Skeletal muscle cell (primary cell): Measurements from ENCODE around the gene SASH1.
"Not testable (repeated sequence)": the region's sequence is repeated elsewhere in the genome, so short reads cannot be mapped to it uniquely, and the experiment has no call there.

ENCODE experiments used
- DNase-seq: peaks from one replicate; pipeline ENCODE4 v3.0.0-alpha.2; 2010; ENCODE audit warnings: low read depth
- H3K4me3 ChIP-seq: 2 replicates; pipeline ENCODE4 v1.5.1; 2011; ENCODE audit warnings: low read depth, mild to moderate bottlenecking, control low read depth, low read length, moderate library complexity

Gene SASH1

DNA sequence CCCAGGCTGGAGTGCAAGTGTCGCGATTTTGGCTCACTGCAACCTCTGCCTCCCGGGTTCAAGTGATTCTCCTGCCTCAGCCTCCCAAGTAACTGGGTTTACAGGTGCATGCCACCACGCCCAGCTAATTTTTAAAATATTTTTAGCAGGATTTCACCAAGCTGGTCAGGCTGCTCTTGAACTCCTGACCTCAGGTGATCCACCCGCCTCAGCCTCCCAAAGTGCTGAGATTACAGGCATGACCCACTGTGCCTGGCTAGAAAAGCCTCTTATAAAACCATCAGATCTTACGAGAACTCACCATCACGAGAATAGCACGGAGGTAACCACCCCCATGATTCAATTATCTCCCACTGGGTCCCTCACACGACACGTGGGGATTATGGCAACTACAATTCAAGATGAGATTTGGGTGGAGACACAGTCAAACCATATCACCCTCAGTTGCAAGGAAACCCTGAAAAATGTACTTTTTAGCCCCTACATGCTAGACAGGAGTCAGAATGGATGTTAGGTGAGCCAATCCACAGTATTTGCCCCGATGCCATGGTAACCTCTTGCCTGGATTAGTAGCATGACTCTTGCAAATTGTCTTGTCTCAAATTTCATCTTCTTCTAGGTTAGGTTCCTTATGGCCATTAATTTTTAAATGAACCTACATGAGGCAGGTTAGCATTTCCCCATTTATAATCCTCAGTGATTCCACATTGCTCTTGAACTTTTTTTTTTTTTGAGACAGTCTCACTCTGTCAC lies 17.1 kb upstream of the SASH1 start:
- no peak overlapping the region for H3K4me3 ChIP-seq
- DNase-seq = no peak

DNA sequence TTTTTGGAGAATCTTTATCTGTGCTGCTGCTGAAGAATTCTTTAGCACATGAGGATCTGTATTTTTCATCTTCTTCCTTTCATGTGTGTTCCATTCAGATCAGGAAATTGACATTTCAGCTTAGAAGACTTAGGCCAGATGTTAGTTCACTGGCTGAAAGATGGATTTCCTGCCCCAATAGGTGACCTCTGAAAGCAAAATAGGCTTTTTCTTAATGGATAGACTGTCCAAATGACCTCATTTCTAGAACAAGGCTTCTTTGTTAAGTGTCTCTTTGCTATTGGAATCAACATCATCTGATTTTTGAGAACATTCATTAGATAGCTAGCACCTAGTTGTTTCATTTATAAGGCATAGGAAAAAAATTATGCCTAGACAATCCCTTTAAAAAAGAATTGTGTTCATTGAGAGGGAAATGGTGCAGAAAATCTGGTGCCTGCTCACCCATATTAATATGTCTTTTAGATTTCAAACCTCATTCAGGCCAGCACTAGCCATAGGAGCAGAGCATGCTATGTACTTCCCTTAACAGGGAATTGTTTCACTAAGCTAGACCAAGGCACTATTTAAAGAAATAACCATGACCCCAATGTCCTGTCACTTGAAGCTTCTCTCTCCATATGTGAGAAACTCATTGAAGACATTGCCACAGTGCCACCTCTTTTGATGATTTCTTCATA lies 13.6 kb upstream of the SASH1 start:
- DNase-seq = no peak
- no peak overlapping the region for H3K4me3 ChIP-seq

DNA sequence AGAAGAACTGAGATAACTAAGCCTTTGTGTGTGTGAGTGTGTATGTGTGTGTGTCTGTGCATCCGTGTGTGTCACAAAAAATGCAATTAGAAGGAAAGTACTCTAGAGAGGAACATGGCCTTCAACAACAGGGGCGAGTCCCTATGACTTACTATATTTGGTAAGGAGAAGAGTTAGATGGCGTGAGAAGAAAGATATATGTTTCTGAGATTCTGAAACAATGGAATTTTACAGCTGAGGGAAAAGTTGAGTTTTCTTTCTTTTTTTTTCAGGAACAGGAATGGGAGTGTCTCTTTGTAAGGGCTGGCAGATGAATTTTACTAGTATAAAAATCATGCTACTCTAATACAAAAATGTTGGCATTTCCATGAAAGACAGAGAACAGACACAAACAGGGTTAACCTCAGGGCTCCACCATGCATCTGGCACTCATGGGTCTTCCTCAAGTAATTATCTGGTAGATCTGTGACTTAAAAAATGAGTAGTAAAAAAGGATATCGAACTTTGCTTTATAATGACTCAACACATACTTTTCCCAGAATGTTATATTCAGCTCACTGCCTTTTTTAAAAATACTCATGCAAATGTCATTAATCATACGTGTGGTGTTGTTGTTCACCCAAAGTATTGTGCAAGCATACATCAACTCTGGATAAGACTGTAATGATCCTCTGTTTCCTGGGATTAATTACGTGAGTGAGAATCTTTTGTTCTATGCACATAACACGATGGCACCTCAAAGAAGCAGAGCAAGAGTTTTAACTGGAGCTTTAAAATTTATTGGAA lies 12.8 kb upstream of the SASH1 start:
- peak; percentile 69 for DNase-seq
- H3K4me3 ChIP-seq = no peak overlapping the region

DNA sequence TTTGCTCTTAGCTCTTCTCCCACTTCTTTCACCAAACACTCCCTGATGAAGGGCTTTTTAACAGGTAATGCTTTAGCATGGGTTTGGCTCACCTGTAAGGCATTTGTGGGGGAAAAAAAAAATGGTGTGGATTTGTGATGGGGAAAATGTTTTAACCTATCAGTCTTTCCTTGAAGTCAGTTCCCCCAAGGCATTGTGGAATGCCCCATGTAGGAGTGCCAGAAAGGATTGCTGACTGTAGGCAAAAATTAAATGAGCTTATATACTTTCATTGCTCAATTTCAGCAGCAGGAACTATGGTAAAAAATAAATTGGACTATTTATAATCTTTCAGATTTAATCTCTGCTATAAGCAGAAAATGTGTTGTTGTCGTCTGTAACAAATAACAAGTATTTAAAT lies 10.6 kb upstream of the SASH1 start:
- no peak overlapping the region for H3K4me3 ChIP-seq
- no peak for DNase-seq

DNA sequence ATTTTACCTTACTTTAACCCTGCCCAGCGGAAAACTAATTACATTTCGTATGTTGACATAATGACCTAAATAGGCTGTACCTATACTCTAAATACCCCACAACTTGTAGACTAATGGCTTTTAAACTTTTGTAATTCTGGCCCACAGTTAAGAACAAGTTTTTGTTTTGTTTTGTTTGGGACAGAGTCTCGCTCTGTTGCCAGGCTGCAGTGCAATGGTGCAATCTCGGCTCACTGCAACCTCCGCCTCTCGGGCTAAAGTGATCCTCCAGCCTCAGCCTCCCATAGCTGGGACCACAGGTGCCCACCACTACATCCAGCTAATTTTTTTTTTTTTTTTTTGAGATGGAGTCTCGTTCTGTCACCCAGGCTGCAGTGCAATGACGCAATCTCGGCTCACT lies 5.7 kb upstream of the SASH1 start:
- DNase-seq = no peak
- H3K4me3 ChIP-seq = no peak overlapping the region

DNA sequence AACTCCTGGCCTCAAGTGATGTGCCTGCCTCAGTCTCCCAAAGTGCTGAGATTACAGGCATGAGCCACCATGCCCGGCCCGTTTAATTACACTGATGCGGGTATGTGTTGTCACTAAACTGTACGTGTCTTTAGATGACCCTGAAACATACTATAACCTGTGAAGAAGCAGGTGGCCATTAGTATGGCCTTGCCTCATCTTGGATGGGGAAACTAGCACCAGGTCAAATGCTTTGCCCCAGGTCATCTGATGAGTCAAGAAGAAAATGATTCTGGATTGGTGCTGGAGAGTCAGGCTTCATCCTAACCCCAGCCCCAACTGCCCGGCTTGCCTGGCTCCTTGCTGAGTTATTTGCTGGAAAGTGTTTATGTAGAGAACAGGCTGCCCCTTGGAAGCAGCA lies 2.9 kb upstream of the SASH1 start:
- H3K4me3 ChIP-seq = no peak overlapping the region
- DNase-seq = no peak

DNA sequence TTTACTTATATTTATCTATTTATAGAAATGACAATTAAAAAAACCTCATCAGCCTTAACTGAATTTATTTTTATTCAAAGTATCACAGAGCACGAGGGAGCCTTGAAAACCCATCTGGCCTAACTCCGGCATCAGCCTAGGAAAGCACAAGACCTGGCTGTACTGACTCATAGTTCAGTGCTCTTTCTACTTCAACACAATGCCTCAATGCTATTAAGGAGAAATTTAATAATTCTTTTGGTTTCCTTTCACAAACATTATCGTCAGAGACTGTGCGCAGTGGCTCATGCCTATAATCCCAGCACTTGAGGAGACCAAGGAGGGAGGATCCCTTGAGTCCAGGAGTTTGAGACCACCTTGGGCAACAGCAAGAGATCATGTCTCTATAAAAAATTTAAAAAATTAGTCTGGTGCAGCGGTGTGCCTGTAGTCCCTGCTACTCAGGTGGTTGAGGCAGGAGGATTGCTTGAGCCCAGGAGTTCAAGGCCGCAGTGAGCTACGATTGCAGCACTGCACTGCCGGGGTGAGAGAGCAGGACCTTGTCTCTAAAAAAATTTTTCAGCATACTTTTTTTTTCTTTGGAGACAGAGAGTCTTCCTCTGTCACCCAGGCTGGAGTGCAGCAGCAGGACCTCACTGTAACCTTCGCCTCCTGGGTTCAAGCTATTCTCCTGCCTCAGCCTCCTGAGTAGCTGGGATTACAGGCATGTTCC lies 1.9 kb upstream of the SASH1 start:
- H3K4me3 ChIP-seq = no peak overlapping the region
- DNase-seq = no peak

DNA sequence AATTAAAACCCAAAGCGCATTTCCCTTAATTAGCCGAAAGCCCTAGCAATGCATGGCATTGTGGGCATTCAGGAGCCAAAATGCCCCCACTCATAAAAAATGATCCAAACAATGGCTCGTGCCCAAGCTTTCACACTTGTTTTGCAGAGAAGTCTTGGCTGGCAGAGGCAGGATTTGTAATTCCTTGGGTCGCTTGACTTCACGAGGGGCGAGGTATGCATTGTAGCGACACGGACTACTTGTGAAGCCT lies 613 bp upstream of the SASH1 start:
- no peak for DNase-seq
- H3K4me3 ChIP-seq = peak overlapping the region; percentile 68

DNA sequence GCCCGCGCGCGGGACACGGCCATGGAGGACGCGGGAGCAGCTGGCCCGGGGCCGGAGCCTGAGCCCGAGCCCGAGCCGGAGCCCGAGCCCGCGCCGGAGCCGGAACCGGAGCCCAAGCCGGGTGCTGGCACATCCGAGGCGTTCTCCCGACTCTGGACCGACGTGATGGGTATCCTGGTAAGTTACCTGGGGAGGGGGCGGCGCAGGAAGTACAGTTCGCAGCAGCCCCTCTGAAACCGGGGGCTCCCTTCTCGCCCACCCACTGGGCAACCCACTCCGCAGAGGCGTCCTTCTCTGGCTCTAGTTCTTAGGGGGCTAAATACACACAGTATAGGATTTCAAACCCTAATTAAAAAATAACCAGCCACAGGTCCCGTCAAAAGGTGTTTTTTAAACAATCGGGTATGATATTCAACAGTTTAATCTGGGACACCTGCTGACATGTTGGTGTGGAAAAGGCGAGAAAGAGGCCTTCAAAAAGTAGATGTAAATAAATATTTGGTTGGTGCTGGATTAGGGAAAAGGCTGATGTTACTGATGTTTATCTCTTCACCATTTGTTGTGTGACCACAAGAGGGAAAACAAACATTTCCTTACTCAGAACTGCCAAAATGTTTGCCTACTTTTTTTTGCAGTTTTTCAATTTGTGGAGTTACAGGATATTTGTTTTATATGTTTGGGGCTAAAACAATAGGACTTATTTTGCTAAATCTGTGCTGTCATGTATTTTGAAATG lies 577 bp downstream of the SASH1 start:
- peak overlapping the region; percentile 68 for H3K4me3 ChIP-seq
- no peak for DNase-seq

DNA sequence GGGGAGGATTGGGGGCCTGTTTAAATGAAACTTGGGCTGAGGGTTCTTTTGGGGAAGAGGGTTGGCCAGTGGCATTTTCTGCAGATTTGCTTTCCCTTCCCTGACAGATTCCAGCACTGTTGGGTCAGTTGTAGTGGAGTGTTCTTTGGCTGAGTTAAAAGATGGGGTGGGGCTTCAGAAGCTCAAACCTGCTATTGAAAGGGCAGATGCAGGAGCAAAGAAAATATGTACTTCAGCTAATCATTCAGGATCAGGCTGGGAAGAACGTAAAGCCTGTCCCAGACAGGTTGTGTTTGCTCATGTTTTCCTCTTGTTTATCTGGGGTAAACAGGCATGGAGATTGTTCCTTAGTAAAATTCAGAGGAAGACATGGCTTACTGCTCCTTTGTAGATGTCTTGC lies 2.5 kb downstream of the SASH1 start:
- H3K4me3 ChIP-seq = no peak overlapping the region
- DNase-seq = no peak

DNA sequence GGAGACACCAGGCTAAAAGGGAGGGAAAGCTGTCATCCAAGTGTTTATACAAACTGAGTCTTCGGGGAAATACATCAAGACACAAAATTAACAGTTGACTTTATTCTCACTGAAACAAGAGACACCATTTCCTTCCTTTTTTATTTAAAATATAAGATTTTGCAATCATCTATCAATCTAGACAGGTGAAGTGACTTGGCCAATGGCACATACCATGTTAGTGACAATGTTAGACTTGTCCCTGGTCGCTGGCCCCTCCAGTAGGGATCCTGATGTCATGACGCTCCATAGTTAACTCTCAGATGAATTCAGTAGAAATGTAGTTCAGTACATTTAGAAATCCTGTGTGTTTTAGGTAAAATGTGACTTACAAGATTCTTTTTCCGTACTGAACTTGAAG lies 2.9 kb downstream of the SASH1 start:
- no peak overlapping the region for H3K4me3 ChIP-seq
- DNase-seq = no peak

DNA sequence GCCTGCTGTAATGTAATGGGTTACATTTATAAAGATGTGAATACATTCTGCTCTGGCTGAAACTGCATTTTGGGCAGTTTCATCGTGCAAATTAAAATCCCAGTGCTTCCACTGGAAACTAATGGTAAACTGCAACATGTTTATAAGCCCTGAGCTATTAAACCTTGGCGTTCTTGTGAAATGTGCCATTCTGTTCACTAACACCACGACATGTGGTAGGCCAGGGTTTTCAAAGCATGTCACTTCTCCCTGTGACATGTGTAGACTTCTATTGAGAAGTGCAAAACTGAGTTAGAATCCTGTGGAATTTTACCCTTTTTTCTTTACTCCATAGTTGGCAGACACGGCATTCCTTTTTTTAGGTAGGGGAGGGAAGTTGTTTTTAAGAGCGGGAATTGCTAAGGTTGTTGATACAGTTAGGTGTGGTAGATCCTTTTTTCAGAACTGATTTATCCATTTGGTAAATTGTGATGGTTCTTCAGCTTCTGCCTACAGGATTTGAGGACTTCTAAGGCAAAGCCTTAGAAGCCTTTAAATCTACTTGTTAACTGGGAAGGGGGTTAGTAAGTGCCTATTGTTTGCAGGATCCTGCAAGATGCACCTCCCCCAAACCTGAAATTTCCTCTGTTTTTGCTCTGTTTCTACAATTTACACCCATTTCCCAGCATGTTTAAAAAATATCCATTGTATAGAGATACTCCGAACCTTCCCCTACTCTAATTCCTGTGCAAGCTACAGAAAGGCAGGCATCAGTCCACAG lies 4.2 kb downstream of the SASH1 start:
- no peak overlapping the region for H3K4me3 ChIP-seq
- no peak for DNase-seq

DNA sequence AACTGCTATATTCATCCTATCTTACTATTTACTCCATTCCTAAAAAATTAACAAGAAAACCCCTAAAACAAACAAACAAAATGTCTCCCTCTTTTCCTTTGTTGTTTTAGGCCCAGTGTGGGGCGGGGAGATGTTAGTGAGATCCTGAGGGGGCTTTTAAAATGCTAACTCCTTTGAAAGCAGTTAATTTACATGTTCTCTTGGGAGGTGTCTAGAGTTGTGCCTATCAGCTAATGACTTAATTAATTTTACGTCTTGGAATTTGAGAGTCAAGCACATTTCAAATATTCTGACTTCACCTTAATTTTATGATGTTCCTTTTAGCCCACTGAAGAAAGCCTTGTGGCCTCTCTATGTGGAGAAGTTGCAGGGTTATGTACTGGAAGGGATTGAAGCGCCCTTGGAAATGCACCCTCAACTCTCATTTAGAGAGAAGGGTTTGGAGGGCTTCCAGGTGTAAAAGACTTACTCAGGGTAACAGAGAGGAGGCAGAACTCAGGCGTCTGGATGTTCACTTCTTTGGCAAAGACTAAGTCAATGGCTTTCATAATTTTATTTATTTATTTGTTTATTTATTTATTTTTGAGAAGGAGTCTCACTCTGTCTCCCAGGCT lies 4.9 kb downstream of the SASH1 start:
- H3K4me3 ChIP-seq = no peak overlapping the region

DNA sequence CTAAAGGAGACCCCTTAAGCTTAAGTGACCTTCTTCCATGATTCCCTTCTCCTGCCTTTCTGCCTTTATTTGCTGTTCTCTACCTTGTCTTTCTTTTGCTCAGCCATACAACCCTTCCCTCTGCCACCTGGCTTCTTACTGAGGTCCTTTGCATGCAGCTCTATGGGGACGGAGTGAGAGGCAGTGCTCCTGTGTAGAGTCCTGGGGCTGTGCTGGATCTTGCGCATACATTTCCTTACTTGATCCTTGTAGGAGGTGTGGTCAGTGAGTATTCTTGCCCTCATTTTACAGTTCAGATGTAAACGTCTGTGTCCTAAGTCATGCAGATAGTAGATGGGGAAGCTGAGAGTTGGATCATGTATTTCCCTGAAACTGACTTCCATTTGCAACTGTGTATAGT lies 5.7 kb downstream of the SASH1 start:
- DNase-seq = no peak
- no peak overlapping the region for H3K4me3 ChIP-seq

More for the DNA sequence above, 4.9 kb downstream of the SASH1 start:
- DNase-seq = no peak

DNA sequence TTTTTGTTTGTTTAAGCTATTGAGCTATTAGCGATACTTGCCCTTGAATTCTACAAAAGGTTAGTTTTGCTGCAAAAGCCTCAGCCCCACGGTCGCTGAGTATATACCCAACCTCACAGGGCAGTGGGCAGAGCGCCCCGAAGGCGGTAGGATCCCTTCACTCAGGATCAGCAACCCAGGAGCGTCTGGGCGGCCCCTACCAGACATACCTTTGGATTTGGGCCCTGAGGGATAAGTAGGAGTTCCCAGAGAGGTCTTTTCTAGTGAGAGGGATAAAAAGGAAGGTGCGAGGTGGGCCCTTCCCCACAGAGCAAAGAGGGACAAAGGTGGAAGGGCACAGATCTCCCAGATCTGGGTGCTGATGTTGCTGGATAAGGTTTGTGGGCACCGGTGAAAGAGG lies 6.1 kb downstream of the SASH1 start:
- no peak overlapping the region for H3K4me3 ChIP-seq
- DNase-seq = no peak

DNA sequence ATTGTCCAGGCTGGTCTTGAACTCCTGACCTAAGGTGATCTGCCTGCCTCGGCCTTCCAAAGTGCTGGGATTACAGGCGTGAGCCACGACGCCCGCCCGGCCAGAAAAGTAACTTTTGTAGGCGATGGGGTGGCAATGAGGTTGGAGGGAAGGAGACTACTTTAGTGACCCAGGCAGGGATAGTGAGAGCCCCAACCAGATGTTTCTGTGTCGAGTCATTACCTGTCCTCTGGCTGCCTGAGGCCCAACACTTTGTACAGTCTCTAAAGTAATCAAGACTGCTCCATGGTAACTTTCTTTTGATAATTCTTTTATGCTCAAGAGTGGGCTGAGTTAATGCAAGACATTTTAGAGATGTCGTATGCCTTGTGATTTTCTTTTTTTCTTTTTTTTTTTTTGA lies 6.8 kb downstream of the SASH1 start:
- no peak for DNase-seq
- no peak overlapping the region for H3K4me3 ChIP-seq

DNA sequence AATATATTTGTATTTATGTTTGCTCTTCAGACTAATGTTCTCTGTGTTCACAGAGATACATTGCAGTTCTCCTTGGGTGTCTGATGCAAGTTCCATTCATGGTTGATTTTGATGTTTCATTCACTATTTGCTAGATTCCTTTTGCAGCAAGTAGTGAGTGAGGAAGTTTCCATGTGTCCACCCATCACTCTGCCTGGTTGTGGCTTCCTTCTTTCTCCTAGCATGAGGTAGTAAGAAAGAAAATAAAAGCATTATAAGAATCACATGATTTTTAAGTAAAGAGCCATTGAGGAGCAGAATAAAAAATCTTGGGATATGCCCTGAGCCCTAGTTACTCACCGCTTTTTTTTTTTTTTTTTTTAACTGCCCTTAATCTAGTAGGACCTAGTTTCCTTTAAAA lies 8.7 kb downstream of the SASH1 start:
- no peak for DNase-seq
- no peak overlapping the region for H3K4me3 ChIP-seq

DNA sequence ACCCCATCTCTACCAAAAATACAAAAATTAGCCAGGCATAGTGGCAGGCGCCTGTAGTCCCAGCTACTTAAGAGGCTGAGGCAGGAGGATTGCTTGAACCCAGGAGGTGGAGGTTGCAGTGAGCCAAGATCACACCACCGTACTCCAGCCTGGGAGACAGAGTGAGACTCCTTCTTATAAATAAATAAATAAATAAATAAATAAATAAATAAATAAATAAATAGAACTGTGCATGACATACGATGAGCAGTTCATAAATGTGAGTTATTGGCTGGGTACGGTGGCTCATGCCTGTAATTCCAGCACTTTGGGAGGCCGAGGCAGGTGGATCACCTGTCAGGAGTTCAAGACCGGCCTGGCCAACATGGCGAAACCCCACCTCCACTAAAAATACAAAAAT lies 9.8 kb downstream of the SASH1 start:
- not testable (repeated sequence) for H3K4me3 ChIP-seq

More for the DNA sequence above, 9.8 kb downstream of the SASH1 start:
- DNase-seq = not testable (repeated sequence)
